GM10266 (cell line): ENCODE measurements around the gene TCTN2.

ENCODE experiments used
- DNase-seq: peaks from one replicate; pipeline ENCODE4 v3.0.0; 2012; ENCODE audit errors: extremely low spot score
- CTCF ChIP-seq: IDR thresholded peaks from 2 replicates; pipeline ENCODE4 v1.5.1; 2012; ENCODE audit warnings: mild to moderate bottlenecking, low read depth; ENCODE audit not compliant: control insufficient read depth, insufficient read depth; ENCODE audit errors: missing control alignments

TCTN2 gene

GRCh38 chr12:123749355-123749754 lies 78.4 kb downstream of the TCTN2 start:
- no peak for DNase-seq
- no peak for TF ChIP-seq CTCF

- TF ChIP-seq CTCF, result no peak
- DNase-seq, result no peak
Measured at GRCh38 chr12:123750159-123750656, 79.3 kb downstream of the TCTN2 start.

GRCh38 chr12:123752046-123752445 lies 81.1 kb downstream of the TCTN2 start:
- DNase-seq, result no peak
- TF ChIP-seq CTCF, result no peak

- DNase-seq, result no peak
- no peak for TF ChIP-seq CTCF
Measured at GRCh38 chr12:123754041-123754772, 83.3 kb downstream of the TCTN2 start.

GRCh38 chr12:123757561-123757960 lies 86.6 kb downstream of the TCTN2 start:
- no peak for DNase-seq
- no peak for TF ChIP-seq CTCF
